ENCODE results near the gene PTX3.

PTX3 gene

GRCh38 chr3:157407769-157408168 lies 28.9 kb upstream of the PTX3 start:
- Histone ChIP-seq H3K36me3 (ENCODE audit: control insufficient read depth in 1 of 2, insufficient read depth in 2 of 2, low read length in 2 of 2) (no peaks in the 10 kb centered on the region), H3K4me3 (ENCODE audit: low read depth in 1 of 2, low read length in 2 of 2) (no peak overlapping the region), H3K9me3 (ENCODE audit: control insufficient read depth in 1 of 2, low read length in 2 of 2) (no peaks in the 10 kb centered on the region), H3K27me3 (ENCODE audit: low read depth, low read length) (no peaks in the 10 kb centered on the region), H3K4me1 (ENCODE audit: control insufficient read depth in 1 of 2, insufficient read depth in 2 of 2, low read length in 2 of 2) (no peaks in the 10 kb centered on the region), H3K27ac (ENCODE audit: low read length) (no peak overlapping the region)

GRCh38 chr3:157408499-157409149 lies 28.0 kb upstream of the PTX3 start:
- Histone ChIP-seq H3K36me3 (ENCODE audit: control insufficient read depth in 1 of 2, insufficient read depth in 2 of 2, low read length in 2 of 2) (no peaks in the 10 kb centered on the region), H3K27ac (ENCODE audit: low read length) (no peak overlapping the region), H3K4me3 (ENCODE audit: low read depth in 1 of 2, low read length in 2 of 2) (no peak overlapping the region), H3K9me3 (ENCODE audit: control insufficient read depth in 1 of 2, low read length in 2 of 2) (no peaks in the 10 kb centered on the region), H3K4me1 (ENCODE audit: control insufficient read depth in 1 of 2, insufficient read depth in 2 of 2, low read length in 2 of 2) (no peaks in the 10 kb centered on the region), H3K27me3 (ENCODE audit: low read depth, low read length) (no peaks in the 10 kb centered on the region)

GRCh38 chr3:157409516-157409915 lies 27.1 kb upstream of the PTX3 start:
- Histone ChIP-seq H3K36me3 (ENCODE audit: control insufficient read depth in 1 of 2, insufficient read depth in 2 of 2, low read length in 2 of 2) (no peaks in the 10 kb centered on the region), H3K27me3 (ENCODE audit: low read depth, low read length) (no peaks in the 10 kb centered on the region), H3K9me3 (ENCODE audit: control insufficient read depth in 1 of 2, low read length in 2 of 2) (no peaks in the 10 kb centered on the region)

GRCh38 chr3:157410945-157411344 lies 25.7 kb upstream of the PTX3 start:
- H3K27ac ChIP-seq (ENCODE audit: low read length) = no peak overlapping the region
- H3K9me3 ChIP-seq (ENCODE audit: control insufficient read depth in 1 of 2, low read length in 2 of 2) = no peaks in the 10 kb centered on the region
- H3K36me3 ChIP-seq (ENCODE audit: control insufficient read depth in 1 of 2, insufficient read depth in 2 of 2, low read length in 2 of 2) = no peaks in the 10 kb centered on the region
- no peaks in the 10 kb centered on the region for H3K27me3 ChIP-seq (ENCODE audit: low read depth, low read length)
- no peaks in the 10 kb centered on the region for H3K4me1 ChIP-seq (ENCODE audit: control insufficient read depth in 1 of 2, insufficient read depth in 2 of 2, low read length in 2 of 2)
- H3K4me3 ChIP-seq (ENCODE audit: low read depth in 1 of 2, low read length in 2 of 2) = no peak overlapping the region

More at GRCh38 chr3:157409516-157409915, 27.1 kb upstream of the PTX3 start:
- H3K27ac ChIP-seq (ENCODE audit: low read length) = no peak overlapping the region
- no peak overlapping the region for H3K4me3 ChIP-seq (ENCODE audit: low read depth in 1 of 2, low read length in 2 of 2)
- no peaks in the 10 kb centered on the region for H3K4me1 ChIP-seq (ENCODE audit: control insufficient read depth in 1 of 2, insufficient read depth in 2 of 2, low read length in 2 of 2)

GRCh38 chr3:157412323-157412855 lies 24.3 kb upstream of the PTX3 start:
- Histone ChIP-seq H3K4me1 (ENCODE audit: control insufficient read depth in 1 of 2, insufficient read depth in 2 of 2, low read length in 2 of 2) (no peaks in the 10 kb centered on the region), H3K9me3 (ENCODE audit: control insufficient read depth in 1 of 2, low read length in 2 of 2) (no peaks in the 10 kb centered on the region), H3K4me3 (ENCODE audit: low read depth in 1 of 2, low read length in 2 of 2) (no peak overlapping the region), H3K36me3 (ENCODE audit: control insufficient read depth in 1 of 2, insufficient read depth in 2 of 2, low read length in 2 of 2) (no peaks in the 10 kb centered on the region), H3K27me3 (ENCODE audit: low read depth, low read length) (no peaks in the 10 kb centered on the region), H3K27ac (ENCODE audit: low read length) (no peak overlapping the region)

GRCh38 chr3:157414861-157415260 lies 21.8 kb upstream of the PTX3 start:
- H3K27me3 ChIP-seq (ENCODE audit: low read depth, low read length) = no peaks in the 10 kb centered on the region
- no peak overlapping the region for H3K4me3 ChIP-seq (ENCODE audit: low read depth in 1 of 2, low read length in 2 of 2)
- no peaks in the 10 kb centered on the region for H3K9me3 ChIP-seq (ENCODE audit: control insufficient read depth in 1 of 2, low read length in 2 of 2)
- no peaks in the 10 kb centered on the region for H3K4me1 ChIP-seq (ENCODE audit: control insufficient read depth in 1 of 2, insufficient read depth in 2 of 2, low read length in 2 of 2)
- no peak overlapping the region for H3K27ac ChIP-seq (ENCODE audit: low read length)
- H3K36me3 ChIP-seq (ENCODE audit: control insufficient read depth in 1 of 2, insufficient read depth in 2 of 2, low read length in 2 of 2) = no peaks in the 10 kb centered on the region

- H3K27me3 ChIP-seq (ENCODE audit: low read depth, low read length) = no peaks in the 10 kb centered on the region
- no peaks in the 10 kb centered on the region for H3K36me3 ChIP-seq (ENCODE audit: control insufficient read depth in 1 of 2, insufficient read depth in 2 of 2, low read length in 2 of 2)
- no peak overlapping the region for H3K27ac ChIP-seq (ENCODE audit: low read length)
- no peak overlapping the region for H3K4me3 ChIP-seq (ENCODE audit: low read depth in 1 of 2, low read length in 2 of 2)
- H3K9me3 ChIP-seq (ENCODE audit: control insufficient read depth in 1 of 2, low read length in 2 of 2) = no peaks in the 10 kb centered on the region
- no peaks in the 10 kb centered on the region for H3K4me1 ChIP-seq (ENCODE audit: control insufficient read depth in 1 of 2, insufficient read depth in 2 of 2, low read length in 2 of 2)
Observed at GRCh38 chr3:157416347-157417087, 20.1 kb upstream of the PTX3 start.

- no peaks in the 10 kb centered on the region for H3K4me1 ChIP-seq (ENCODE audit: control insufficient read depth in 1 of 2, insufficient read depth in 2 of 2, low read length in 2 of 2)
- no peaks in the 10 kb centered on the region for H3K9me3 ChIP-seq (ENCODE audit: control insufficient read depth in 1 of 2, low read length in 2 of 2)
- no peaks in the 10 kb centered on the region for H3K27me3 ChIP-seq (ENCODE audit: low read depth, low read length)
- H3K27ac ChIP-seq (ENCODE audit: low read length) = no peak overlapping the region
- H3K36me3 ChIP-seq (ENCODE audit: control insufficient read depth in 1 of 2, insufficient read depth in 2 of 2, low read length in 2 of 2) = no peaks in the 10 kb centered on the region
- H3K4me3 ChIP-seq (ENCODE audit: low read depth in 1 of 2, low read length in 2 of 2) = no peak overlapping the region
Observed at GRCh38 chr3:157417247-157417646, 19.4 kb upstream of the PTX3 start.

GRCh38 chr3:157418104-157418503 lies 18.5 kb upstream of the PTX3 start:
- Histone ChIP-seq H3K4me3 (ENCODE audit: low read depth in 1 of 2, low read length in 2 of 2) (no peak overlapping the region), H3K27me3 (ENCODE audit: low read depth, low read length) (no peaks in the 10 kb centered on the region), H3K36me3 (ENCODE audit: control insufficient read depth in 1 of 2, insufficient read depth in 2 of 2, low read length in 2 of 2) (no peaks in the 10 kb centered on the region), H3K4me1 (ENCODE audit: control insufficient read depth in 1 of 2, insufficient read depth in 2 of 2, low read length in 2 of 2) (no peaks in the 10 kb centered on the region), H3K27ac (ENCODE audit: low read length) (no peak overlapping the region), H3K9me3 (ENCODE audit: control insufficient read depth in 1 of 2, low read length in 2 of 2) (no peaks in the 10 kb centered on the region)

- Histone ChIP-seq H3K27ac (ENCODE audit: low read length) (no peak overlapping the region), H3K36me3 (ENCODE audit: control insufficient read depth in 1 of 2, insufficient read depth in 2 of 2, low read length in 2 of 2) (no peaks in the 10 kb centered on the region), H3K4me1 (ENCODE audit: control insufficient read depth in 1 of 2, insufficient read depth in 2 of 2, low read length in 2 of 2) (no peaks in the 10 kb centered on the region), H3K9me3 (ENCODE audit: control insufficient read depth in 1 of 2, low read length in 2 of 2) (no peaks in the 10 kb centered on the region), H3K4me3 (ENCODE audit: low read depth in 1 of 2, low read length in 2 of 2) (no peak overlapping the region), H3K27me3 (ENCODE audit: low read depth, low read length) (no peaks in the 10 kb centered on the region)
Observed at GRCh38 chr3:157420606-157421130, 16.0 kb upstream of the PTX3 start.

- Histone ChIP-seq H3K4me3 (ENCODE audit: low read depth in 1 of 2, low read length in 2 of 2) (no peak overlapping the region), H3K27ac (ENCODE audit: low read length) (no peak overlapping the region), H3K9me3 (ENCODE audit: control insufficient read depth in 1 of 2, low read length in 2 of 2) (no peaks in the 10 kb centered on the region), H3K4me1 (ENCODE audit: control insufficient read depth in 1 of 2, insufficient read depth in 2 of 2, low read length in 2 of 2) (no peaks in the 10 kb centered on the region), H3K36me3 (ENCODE audit: control insufficient read depth in 1 of 2, insufficient read depth in 2 of 2, low read length in 2 of 2) (no peaks in the 10 kb centered on the region), H3K27me3 (ENCODE audit: low read depth, low read length) (no peaks in the 10 kb centered on the region)
Observed at GRCh38 chr3:157423337-157423736, 13.3 kb upstream of the PTX3 start.

Measured in muscle layer of duodenum (tissue), 2 donors.